Right lobe of liver (tissue), 6 donors: ENCODE data around the gene CBL. TPM values are rescaled to one million over a fixed set of nuclear protein-coding genes. Genes with fewer than 3 reads are reported as not detected.
"Not testable (repeated sequence)": the region's sequence is repeated elsewhere in the genome, so short reads cannot be mapped to it uniquely, and the experiment has no call there.

Experiments used
- ATAC-seq, 4 donors: fragments of 200-7000 bp; cut with Tn5 transposase; one replicate each; pipeline ENCODE4 v1.9.1; 2020; ENCODE audit warnings: mild to moderate bottlenecking in 4 of 4, moderate library complexity in 4 of 4
- DNase-seq, 3 donors: peaks; one replicate each; pipeline ENCODE4 v3.0.0-alpha.2; 2020
- H3K27ac ChIP-seq, 3 donors: fragments of 200-600 bp; one replicate each; pipeline ENCODE4 v1.8.0; 2022
- H3K27me3 ChIP-seq, 2 donors: fragments of 200-600 bp; one replicate each; pipeline ENCODE4 v1.8.0; 2022
- H3K36me3 ChIP-seq, 4 donors: fragments of 200-600 bp; sonication (generic) in 1 of 4; one replicate each; pipeline versions ENCODE4 v1.5.1 to v1.8.0; 2017 to 2022; ENCODE audit warnings: control low read depth in 1 of 4
- H3K4me1 ChIP-seq, 4 donors: fragments of 200-600 bp; sonication (generic) in 1 of 4; one replicate each; pipeline versions ENCODE4 v1.5.1 to v1.8.0; 2017 to 2022; ENCODE audit warnings: control low read depth in 1 of 4
- H3K4me3 ChIP-seq, 3 donors: fragments of 200-600 bp; one replicate each; pipeline ENCODE4 v1.8.0; 2022
- H3K9me3 ChIP-seq, 4 donors: fragments of 200-600 bp; sonication (generic) in 1 of 4; one replicate each; pipeline versions ENCODE4 v1.5.1 to v1.8.0; 2017 to 2022; ENCODE audit warnings: control low read depth in 1 of 4
- POLR2A ChIP-seq: fragments of 450-650 bp; IDR thresholded peaks from one replicate; pipeline ENCODE4 v1.6.1; 2017; ENCODE audit warnings: antibody characterized with exemption, mild to moderate bottlenecking
- WGBS: methylation state at CpG from one replicate; pipeline ENCODE4 v1.1.6; 2018; ENCODE audit warnings: low coverage, low lambda C conversion rate; ENCODE audit not compliant: insufficient coverage; ENCODE audit errors: missing lambda C conversion rate; 5-methylcytosine and 5-hydroxymethylcytosine counted together
- intact Hi-C, 2 donors: fragments of 100-400 bp; cut with DNase I; formaldehyde crosslinking; loops; one replicate each; pipeline versions ENCODE4 v1.11.2 to v1.14.1; 2022
- total RNA-seq, 6 experiments: library from RNA; depleted of rRNA in 2 of 6; stranded (reverse); fragments of >200 nt in 2 of 6; fragmentation: NEBNext Ultra II Directional in 3 of 6; extraction: Animal tissue kit (Norgen Biotek cat#: 25700) in 3 of 6; gene quantifications; one replicate each; pipeline versions ENCODE4 v1.1.0 to v1.2.4, GENCODE V29; 2016 to 2023
- TF ChIP-seq, protein P1 (sequence below), 4 donors: fragments of 200-600 bp in 3 of 4; fragments of 450-650 bp in 1 of 4; IDR thresholded peaks; one replicate each; pipeline versions ENCODE4 v1.5.1 to v1.8.0; 2016 to 2022; ENCODE audit warnings: antibody characterized with exemption in 4 of 4, mild to moderate bottlenecking in 2 of 4
- donor health status: DM: no; HTN: yes; CAD: no.
- donor health status: DM: no; HTN: no; CAD: no.
- donor health status: DM: no; HTN: no; CAD: no.
- donor health status: DM: no; HTN: yes; CAD: no.
- donor health status: DM: no; HTN: yes; CAD: no.

The CBL gene
- total RNA-seq, 6 experiments from 2014 or later: 3.1 to 7.1 (median 4.6) TPM

DNA sequence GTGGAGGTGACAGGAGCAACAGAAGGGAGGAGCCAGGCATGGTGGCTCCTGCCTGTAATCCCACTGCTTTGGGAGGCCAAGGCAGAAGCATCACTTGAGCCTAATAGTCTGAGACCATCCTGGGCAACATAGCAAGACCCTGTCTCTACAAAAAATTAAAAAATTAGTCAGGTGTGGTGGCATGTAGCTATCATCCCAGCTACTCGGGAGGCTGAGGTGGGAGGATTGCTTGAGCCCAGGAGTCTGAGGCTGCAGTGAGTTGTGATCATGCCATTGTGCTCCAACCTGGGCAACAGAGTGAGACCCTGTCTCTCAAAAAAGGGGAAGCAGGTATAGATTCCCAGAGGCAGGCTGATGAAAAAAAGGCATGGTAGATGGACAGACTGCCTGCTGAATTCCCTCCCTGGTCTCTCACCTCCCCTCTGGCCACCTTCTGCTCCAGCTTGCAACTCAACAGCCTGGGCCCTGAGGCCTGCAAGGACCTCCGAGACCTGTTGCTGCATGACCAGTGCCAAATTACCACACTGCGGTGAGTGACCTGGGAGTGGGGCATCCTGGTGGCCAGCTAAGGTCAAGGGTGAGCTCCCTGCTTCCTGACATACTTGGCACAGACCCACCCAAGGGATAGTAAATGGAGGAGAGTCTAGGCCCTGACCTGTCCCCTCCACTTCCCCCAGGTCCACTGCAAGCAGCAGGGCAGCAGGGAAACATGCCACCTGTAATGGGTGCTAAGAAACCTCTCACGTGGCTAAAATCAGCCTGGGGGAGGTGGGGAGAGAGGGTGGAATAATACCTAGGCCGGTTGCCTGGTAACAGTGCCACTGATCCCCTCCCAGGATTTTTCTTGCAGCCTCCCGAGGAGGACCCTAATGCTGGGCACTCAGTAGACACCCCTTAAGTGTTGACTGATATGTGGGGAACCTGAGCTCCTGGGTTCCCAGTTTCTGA is 25.1 kb upstream of the CBL start:
- ATAC-seq (peak; percentile 65 to 76 (median 72)), DNase-seq (peak in 1 of 3 donors; percentile 69)
- Histone ChIP-seq H3K27ac (no peak overlapping the region), H3K9me3 (no peaks in the 10 kb centered on the region), H3K36me3 (no peaks in the 10 kb centered on the region), H3K27me3 (no peaks in the 10 kb centered on the region), H3K4me1 (peaks cover 0 to 14% (median 5%) of the 10 kb centered on the region in 4 donors), H3K4me3 (no peak overlapping the region)
- WGBS: 63% methylated on average over 4 of the region's 6 CpGs
- intact Hi-C loops: no loop called here
- no peak for TF ChIP-seq POLR2A
- TF ChIP-seq, protein P1, sequence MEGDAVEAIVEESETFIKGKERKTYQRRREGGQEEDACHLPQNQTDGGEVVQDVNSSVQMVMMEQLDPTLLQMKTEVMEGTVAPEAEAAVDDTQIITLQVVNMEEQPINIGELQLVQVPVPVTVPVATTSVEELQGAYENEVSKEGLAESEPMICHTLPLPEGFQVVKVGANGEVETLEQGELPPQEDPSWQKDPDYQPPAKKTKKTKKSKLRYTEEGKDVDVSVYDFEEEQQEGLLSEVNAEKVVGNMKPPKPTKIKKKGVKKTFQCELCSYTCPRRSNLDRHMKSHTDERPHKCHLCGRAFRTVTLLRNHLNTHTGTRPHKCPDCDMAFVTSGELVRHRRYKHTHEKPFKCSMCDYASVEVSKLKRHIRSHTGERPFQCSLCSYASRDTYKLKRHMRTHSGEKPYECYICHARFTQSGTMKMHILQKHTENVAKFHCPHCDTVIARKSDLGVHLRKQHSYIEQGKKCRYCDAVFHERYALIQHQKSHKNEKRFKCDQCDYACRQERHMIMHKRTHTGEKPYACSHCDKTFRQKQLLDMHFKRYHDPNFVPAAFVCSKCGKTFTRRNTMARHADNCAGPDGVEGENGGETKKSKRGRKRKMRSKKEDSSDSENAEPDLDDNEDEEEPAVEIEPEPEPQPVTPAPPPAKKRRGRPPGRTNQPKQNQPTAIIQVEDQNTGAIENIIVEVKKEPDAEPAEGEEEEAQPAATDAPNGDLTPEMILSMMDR (IDR thresholded peaks at IDR 0.05): no peak

DNA sequence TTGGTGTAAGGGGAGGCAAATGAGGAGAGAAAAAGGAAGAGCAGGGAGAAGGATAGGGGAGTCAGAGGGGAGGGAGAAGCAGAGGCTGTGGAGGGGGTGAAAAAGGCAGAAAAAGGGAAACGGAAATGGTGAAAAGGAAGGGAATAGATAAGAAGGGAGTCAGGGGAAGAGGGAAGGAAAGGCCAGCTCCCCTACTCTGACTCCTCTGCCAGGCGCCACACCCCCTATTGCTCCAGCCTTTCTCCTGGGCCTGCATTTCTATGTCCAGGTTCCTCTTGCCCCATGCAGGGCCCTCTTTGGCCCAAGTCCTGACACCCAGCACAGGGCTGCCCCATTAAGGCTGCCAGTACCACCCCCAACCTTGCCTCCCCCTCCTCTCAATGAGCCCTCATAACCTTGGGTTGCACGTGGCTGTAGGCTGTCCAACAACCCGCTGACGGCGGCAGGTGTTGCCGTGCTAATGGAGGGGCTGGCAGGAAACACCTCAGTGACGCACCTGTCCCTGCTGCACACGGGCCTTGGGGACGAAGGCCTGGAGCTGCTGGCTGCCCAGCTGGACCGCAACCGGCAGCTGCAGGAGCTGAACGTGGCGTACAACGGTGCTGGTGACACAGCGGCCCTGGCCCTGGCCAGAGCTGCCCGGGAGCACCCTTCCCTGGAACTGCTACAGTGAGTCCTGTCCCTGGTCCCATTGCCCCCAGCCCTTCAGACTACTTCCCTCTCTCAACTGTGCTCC is 24.3 kb upstream of the CBL start:
- no peak overlapping the region for H3K4me3 ChIP-seq
- no peak for DNase-seq
- WGBS: 78% methylated on average over 6 of the region's 17 CpGs
- no peaks in the 10 kb centered on the region for H3K27me3 ChIP-seq
- no peaks in the 10 kb centered on the region for H3K9me3 ChIP-seq
- peaks cover 0 to 14% (median 5%) of the 10 kb centered on the region in 4 donors for H3K4me1 ChIP-seq
- intact Hi-C loops: no loop called here
- no peaks in the 10 kb centered on the region for H3K36me3 ChIP-seq
- no peak for TF ChIP-seq POLR2A
- TF ChIP-seq, protein P1 (IDR thresholded peaks at IDR 0.05): no peak
- ATAC-seq: peak; percentile 21 to 38 (median 22)
- H3K27ac ChIP-seq: no peak overlapping the region

DNA sequence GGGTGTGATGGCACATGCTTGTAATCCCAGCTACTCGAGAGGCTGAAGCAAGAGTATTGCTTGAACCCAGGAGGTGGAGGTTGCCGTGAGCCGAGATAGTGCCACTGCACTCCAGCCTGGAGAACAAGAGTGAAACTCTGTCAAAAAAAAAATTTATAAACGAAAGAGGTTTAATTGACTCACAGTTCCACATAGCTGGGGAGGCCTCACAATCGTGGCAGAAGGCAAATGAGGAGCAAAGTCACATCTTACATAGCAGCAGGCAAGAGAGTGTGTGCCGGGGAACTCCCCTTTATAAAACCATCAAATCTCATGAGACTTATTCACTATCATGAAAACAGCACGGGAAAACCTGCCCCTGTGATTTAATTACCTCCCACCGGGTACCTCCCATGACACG is 21.7 kb upstream of the CBL start:
- intact Hi-C loops, ATAC-seq, DNase-seq, H3K36me3 ChIP-seq, H3K9me3 ChIP-seq, H3K27ac ChIP-seq, H3K27me3 ChIP-seq, H3K4me3 ChIP-seq: not testable (repeated sequence)
- WGBS: 84% methylated on average over 8 of the region's 9 CpGs
- peaks cover 0 to 10% (median 5%) of the 10 kb centered on the region in 4 donors for H3K4me1 ChIP-seq

DNA sequence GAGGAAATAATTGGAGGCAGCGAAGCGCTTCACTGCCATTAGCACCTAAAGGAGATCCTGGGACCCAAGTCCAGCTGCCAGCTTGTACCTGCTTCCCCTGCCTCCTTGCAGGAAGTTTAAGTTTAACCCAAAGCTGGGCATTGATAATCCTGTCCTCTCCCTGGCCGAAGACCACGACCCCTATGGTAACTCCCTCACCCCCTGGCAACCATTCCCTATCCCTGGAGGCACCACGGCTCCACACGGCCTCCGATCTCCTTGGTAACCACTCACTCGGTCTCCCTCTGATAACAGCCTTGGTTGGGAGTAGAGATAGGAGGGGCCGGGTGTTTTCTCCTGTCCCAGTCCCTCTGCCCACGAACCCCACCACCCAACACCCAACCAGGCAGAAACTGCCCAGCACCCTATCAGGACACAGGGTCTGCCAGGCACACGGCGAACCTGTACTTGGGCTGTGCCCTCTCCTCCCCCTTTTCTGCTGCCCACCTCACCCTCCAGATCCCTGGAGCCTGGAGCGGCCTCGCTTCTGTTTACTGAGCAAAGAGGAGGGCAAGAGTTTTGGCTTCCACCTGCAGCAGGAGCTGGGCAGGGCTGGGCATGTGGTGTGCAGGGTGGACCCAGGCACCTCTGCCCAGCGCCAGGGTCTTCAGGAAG is 20.0 kb upstream of the CBL start:
- no peak for DNase-seq
- Histone ChIP-seq H3K4me1 (peaks cover 0 to 5% (median 2%) of the 10 kb centered on the region in 4 donors), H3K27ac (no peak overlapping the region), H3K4me3 (no peak overlapping the region), H3K27me3 (no peaks in the 10 kb centered on the region), H3K9me3 (no peaks in the 10 kb centered on the region), H3K36me3 (no peaks in the 10 kb centered on the region)
- intact Hi-C loops: no loop called here
- WGBS: 51% methylated on average over 12 of the region's 15 CpGs
- TF ChIP-seq, protein P1 (IDR thresholded peaks at IDR 0.05): no peak
- TF ChIP-seq POLR2A: no peak
- no peak for ATAC-seq
